A549 (cell line): Measurements from ENCODE around the gene HBA1. TPM values are rescaled to one million over a fixed set of nuclear protein-coding genes. Genes with fewer than 3 reads are reported as not detected.

ENCODE experiments used
- ATAC-seq, 2 experiments: fragments of 200-7000 bp in 1 of 2; fragments of >200 bp in 1 of 2; cut with Nextera tagmentation in 1 of 2; cut with Tn5 transposase in 1 of 2; 3 replicates each; pipeline versions ENCODE4 v1.8.0 to v1.9.1; 2018 to 2020; ENCODE audit warnings: mild to moderate bottlenecking in 1 of 2, moderate library complexity in 1 of 2
- CTCF ChIA-PET: fragments of 300-600 bp; sonication (Branson Sonifier 250); formaldehyde crosslinking; extraction: SDS; loops from one replicate; lab custom pipeline; 2021; ENCODE audit warnings: antibody characterized with exemption, inconsistent platforms; lab: Yijun Ruan, JAX
- POLR2A ChIA-PET: fragments of 350-600 bp; formaldehyde crosslinking; extraction: SDS; loops from one replicate; lab custom pipeline; 2021; ENCODE audit warnings: antibody characterized with exemption, inconsistent platforms; lab: Yijun Ruan, JAX
- DNase-seq, 2 experiments: peaks; one replicate each; pipeline versions ENCODE4 v3.0.0 to v3.0.0-alpha.2; 2011 to 2016; ENCODE audit warnings: low read depth in 1 of 2, low spot score in 1 of 2
- FAIRE-seq: peaks from 2 replicates; lab custom pipeline; 2011; peaks lifted over from hg19 to GRCh38; lab: Jason Lieb, UNC
- H3K27ac ChIP-seq, 2 experiments: fragments of >200 bp; sonication (Bioruptor Twin); formaldehyde crosslinking; 3 replicates each; pipeline ENCODE4 v1.5.1; 2016 to 2017
- H3K4me1 ChIP-seq: fragments of >200 bp; sonication (Bioruptor Twin); formaldehyde crosslinking; 3 replicates; pipeline ENCODE4 v1.6.1; 2016
- H3K4me2 ChIP-seq: fragments of >200 bp; sonication (Bioruptor Twin); formaldehyde crosslinking; 3 replicates; pipeline ENCODE4 v1.6.1; 2016
- H3K4me3 ChIP-seq: fragments of >200 bp; sonication (Bioruptor Twin); formaldehyde crosslinking; 3 replicates; pipeline ENCODE4 v1.5.1; 2016
- H3K9me3 ChIP-seq: fragments of >200 bp; sonication (Bioruptor Twin); formaldehyde crosslinking; 3 replicates; pipeline ENCODE4 v1.6.1; 2016
- CBX2 ChIP-seq: fragments of 200-600 bp; sonication (generic); IDR thresholded peaks from 2 replicates; pipeline ENCODE4 v1.6.1; 2016; ENCODE audit warnings: low read depth, mild to moderate bottlenecking, borderline replicate concordance
- CBX8 ChIP-seq: fragments of 200-600 bp; sonication (generic); IDR thresholded peaks from 2 replicates; pipeline ENCODE4 v1.6.1; 2016
- CHD2 ChIP-seq: fragments of 150-350 bp; IDR thresholded peaks from 2 replicates; pipeline ENCODE4 v1.6.1; 2014; ENCODE audit warnings: low read length; ENCODE audit not compliant: partially characterized antibody
- EHF ChIP-seq: fragments of 250-450 bp; sonication (Bioruptor Pico); IDR thresholded peaks from 2 replicates; pipeline ENCODE4 v1.5.0; 2020; ENCODE audit warnings: mild to moderate bottlenecking
- EHMT2 ChIP-seq: fragments of 200-600 bp; sonication (generic); IDR thresholded peaks from 2 replicates; pipeline ENCODE4 v1.6.1; 2016; ENCODE audit warnings: antibody characterized with exemption, low read depth, mild to moderate bottlenecking, moderate library complexity
- FOSB ChIP-seq: fragments of 250-450 bp; sonication (Bioruptor Pico); IDR thresholded peaks from 2 replicates; pipeline ENCODE4 v1.5.0; 2020; ENCODE audit warnings: mild to moderate bottlenecking, moderate library complexity
- FOXS1 ChIP-seq: fragments of 250-450 bp; sonication (Bioruptor Pico); IDR thresholded peaks from 2 replicates; pipeline ENCODE4 v1.5.0; 2020; ENCODE audit warnings: mild to moderate bottlenecking, moderate library complexity
- HEYL ChIP-seq: fragments of 250-450 bp; sonication (Bioruptor Pico); IDR thresholded peaks from 2 replicates; pipeline ENCODE4 v1.8.0; 2021; ENCODE audit warnings: mild to moderate bottlenecking, moderate library complexity
- HOXB5 ChIP-seq: fragments of 250-450 bp; sonication (Bioruptor Pico); IDR thresholded peaks from 2 replicates; pipeline ENCODE4 v1.5.0; 2020; ENCODE audit warnings: mild to moderate bottlenecking, moderate library complexity
- MAFK ChIP-seq: fragments of 450-650 bp; IDR thresholded peaks from 2 replicates; pipeline ENCODE4 v1.6.1; 2014; ENCODE audit not compliant: partially characterized antibody
- MAZ ChIP-seq: fragments of 150-350 bp; IDR thresholded peaks from 2 replicates; pipeline ENCODE4 v1.6.1; 2014; ENCODE audit warnings: antibody characterized with exemption, low read depth, low read length, borderline replicate concordance
- NFE2L2 ChIP-seq: fragments of 150-350 bp; conservative IDR thresholded peaks from 2 replicates; pipeline ENCODE4 v1.6.1; 2014; ENCODE audit warnings: low read length
- NPAS2 ChIP-seq: fragments of 250-450 bp; sonication (Bioruptor Pico); IDR thresholded peaks from 2 replicates; pipeline ENCODE4 v1.8.0; 2022; ENCODE audit warnings: mild to moderate bottlenecking, moderate library complexity, borderline replicate concordance
- ZC3H11A ChIP-seq: fragments of 450-650 bp; IDR thresholded peaks from 2 replicates; pipeline ENCODE4 v1.6.1; 2014; ENCODE audit warnings: antibody characterized with exemption, mild to moderate bottlenecking
- ZNF302 ChIP-seq: fragments of 250-450 bp; sonication (Bioruptor Pico); IDR thresholded peaks from 2 replicates; pipeline ENCODE4 v1.9.0; 2021; ENCODE audit warnings: inconsistent platforms, mild to moderate bottlenecking, moderate library complexity
- WGBS: methylation state at CpG from one replicate; pipeline ENCODE4 v1.1.6; 2017; ENCODE audit errors: missing lambda C conversion rate; 5-methylcytosine and 5-hydroxymethylcytosine counted together
- polyA plus RNA-seq, 4 experiments: library from polyadenylated mRNA; depleted of rRNA in 3 of 4; stranded (reverse); fragments of >200 nt; fragmentation: RNase III in 1 of 4; extraction: RNeasy Plus Mini Kit Qiagen cat#74134 plus additional on column Dnase treatment in 1 of 4; gene quantifications; 2 replicates in 3 of 4; 3 replicates in 1 of 4; pipeline ENCODE4 v1.2.3, GENCODE V29; 2011 to 2017
- TF ChIP-seq, protein P1 (sequence below): fragments of 200-600 bp; sonication (generic); IDR thresholded peaks from 2 replicates; pipeline ENCODE4 v1.6.1; 2016; ENCODE audit warnings: antibody characterized with exemption, mild to moderate bottlenecking, moderate library complexity
- TF ChIP-seq, protein P2 (sequence below): fragments of >200 bp; sonication (Bioruptor Twin); formaldehyde crosslinking; IDR thresholded peaks from 3 replicates; pipeline ENCODE4 v1.5.1; 2016
- TF ChIP-seq, protein P3 (sequence below): IDR thresholded peaks from 2 replicates; pipeline ENCODE4 v1.6.1; 2012
- TF ChIP-seq, protein P4 (sequence below): fragments of >200 bp; sonication (Bioruptor Twin); formaldehyde crosslinking; IDR thresholded peaks from 2 replicates; pipeline ENCODE4 v1.6.1; 2016
- TF ChIP-seq, protein P5 (sequence below): fragments of 250-450 bp; sonication (Bioruptor Pico); IDR thresholded peaks from 2 replicates; pipeline ENCODE4 v1.5.0; 2020; ENCODE audit warnings: low read depth, mild to moderate bottlenecking, moderate library complexity

The HBA1 gene
- polyA plus RNA-seq, 2 of the 4 experiments (the other 2 are of a cell fraction), result 0.58 TPM; not detected in 1

DNA sequence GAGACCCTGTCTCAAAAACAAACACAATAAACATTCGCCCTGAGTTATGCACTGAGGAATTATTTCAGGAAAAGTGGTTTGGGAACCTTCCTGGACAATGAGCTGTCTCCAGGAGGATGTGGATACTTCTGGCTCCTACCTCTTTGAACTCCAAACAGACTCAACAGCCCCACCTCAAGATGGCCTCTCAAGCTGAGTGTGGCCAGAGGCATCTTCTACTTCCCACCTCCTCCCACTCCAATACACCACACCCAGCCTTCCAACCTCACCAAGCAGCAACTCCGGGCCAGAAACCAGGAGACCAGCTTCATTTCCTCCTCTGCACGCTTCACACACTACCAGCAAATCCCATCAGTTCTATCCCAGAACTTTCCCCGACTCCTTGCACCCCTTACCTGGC is 15.4 kb downstream of the HBA1 start (continued):
- TF ChIP-seq, protein P1, sequence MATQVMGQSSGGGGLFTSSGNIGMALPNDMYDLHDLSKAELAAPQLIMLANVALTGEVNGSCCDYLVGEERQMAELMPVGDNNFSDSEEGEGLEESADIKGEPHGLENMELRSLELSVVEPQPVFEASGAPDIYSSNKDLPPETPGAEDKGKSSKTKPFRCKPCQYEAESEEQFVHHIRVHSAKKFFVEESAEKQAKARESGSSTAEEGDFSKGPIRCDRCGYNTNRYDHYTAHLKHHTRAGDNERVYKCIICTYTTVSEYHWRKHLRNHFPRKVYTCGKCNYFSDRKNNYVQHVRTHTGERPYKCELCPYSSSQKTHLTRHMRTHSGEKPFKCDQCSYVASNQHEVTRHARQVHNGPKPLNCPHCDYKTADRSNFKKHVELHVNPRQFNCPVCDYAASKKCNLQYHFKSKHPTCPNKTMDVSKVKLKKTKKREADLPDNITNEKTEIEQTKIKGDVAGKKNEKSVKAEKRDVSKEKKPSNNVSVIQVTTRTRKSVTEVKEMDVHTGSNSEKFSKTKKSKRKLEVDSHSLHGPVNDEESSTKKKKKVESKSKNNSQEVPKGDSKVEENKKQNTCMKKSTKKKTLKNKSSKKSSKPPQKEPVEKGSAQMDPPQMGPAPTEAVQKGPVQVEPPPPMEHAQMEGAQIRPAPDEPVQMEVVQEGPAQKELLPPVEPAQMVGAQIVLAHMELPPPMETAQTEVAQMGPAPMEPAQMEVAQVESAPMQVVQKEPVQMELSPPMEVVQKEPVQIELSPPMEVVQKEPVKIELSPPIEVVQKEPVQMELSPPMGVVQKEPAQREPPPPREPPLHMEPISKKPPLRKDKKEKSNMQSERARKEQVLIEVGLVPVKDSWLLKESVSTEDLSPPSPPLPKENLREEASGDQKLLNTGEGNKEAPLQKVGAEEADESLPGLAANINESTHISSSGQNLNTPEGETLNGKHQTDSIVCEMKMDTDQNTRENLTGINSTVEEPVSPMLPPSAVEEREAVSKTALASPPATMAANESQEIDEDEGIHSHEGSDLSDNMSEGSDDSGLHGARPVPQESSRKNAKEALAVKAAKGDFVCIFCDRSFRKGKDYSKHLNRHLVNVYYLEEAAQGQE, result no peak

DNA sequence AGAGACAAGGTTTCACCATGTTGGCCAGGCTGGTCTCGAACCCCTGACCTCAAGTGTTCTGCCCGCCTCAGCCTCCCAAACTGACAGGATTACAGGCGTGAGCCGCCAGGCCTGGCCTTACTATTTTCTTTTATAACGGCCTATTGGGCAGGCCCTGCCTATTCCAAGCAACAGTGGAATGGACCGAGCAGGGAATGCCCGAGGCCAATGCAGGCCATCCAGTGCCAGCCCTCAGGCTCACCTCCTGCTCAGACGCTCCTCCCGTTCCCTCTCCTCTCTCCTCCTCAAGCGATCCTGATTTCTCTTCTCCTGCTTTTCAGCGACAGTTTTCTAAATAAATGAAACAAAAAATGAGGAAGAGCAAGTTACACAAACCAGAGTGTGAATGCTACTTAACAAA is 16.2 kb downstream of the HBA1 start:
- whole genome bisulfite sequencing, result 93% methylated on average over 10 of the region's 11 CpGs
- H3K27ac ChIP-seq, result no peak overlapping the region
- no peak overlapping the region for H3K4me2 ChIP-seq
- ATAC-seq, result no peak
- no peak for FAIRE-seq
- H3K4me3 ChIP-seq, result no peak overlapping the region
- no peak for TF ChIP-seq EHMT2
- no peak for TF ChIP-seq NFE2L2
- no peak for TF ChIP-seq ZC3H11A
- no peak for TF ChIP-seq HOXB5 (CRISPR knock-in tag)
- no peak for TF ChIP-seq CBX2
- TF ChIP-seq CHD2, result no peak
- TF ChIP-seq, protein P2, sequence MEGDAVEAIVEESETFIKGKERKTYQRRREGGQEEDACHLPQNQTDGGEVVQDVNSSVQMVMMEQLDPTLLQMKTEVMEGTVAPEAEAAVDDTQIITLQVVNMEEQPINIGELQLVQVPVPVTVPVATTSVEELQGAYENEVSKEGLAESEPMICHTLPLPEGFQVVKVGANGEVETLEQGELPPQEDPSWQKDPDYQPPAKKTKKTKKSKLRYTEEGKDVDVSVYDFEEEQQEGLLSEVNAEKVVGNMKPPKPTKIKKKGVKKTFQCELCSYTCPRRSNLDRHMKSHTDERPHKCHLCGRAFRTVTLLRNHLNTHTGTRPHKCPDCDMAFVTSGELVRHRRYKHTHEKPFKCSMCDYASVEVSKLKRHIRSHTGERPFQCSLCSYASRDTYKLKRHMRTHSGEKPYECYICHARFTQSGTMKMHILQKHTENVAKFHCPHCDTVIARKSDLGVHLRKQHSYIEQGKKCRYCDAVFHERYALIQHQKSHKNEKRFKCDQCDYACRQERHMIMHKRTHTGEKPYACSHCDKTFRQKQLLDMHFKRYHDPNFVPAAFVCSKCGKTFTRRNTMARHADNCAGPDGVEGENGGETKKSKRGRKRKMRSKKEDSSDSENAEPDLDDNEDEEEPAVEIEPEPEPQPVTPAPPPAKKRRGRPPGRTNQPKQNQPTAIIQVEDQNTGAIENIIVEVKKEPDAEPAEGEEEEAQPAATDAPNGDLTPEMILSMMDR, result no peak
- no peak for TF ChIP-seq FOXS1 (CRISPR knock-in tag)
- TF ChIP-seq MAZ, result no peak
- TF ChIP-seq NPAS2 (CRISPR knock-in tag), result no peak
- no peak for TF ChIP-seq FOSB (CRISPR knock-in tag)
- TF ChIP-seq, protein P3, sequence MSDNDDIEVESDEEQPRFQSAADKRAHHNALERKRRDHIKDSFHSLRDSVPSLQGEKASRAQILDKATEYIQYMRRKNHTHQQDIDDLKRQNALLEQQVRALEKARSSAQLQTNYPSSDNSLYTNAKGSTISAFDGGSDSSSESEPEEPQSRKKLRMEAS, result no peak
- TF ChIP-seq, protein P4, sequence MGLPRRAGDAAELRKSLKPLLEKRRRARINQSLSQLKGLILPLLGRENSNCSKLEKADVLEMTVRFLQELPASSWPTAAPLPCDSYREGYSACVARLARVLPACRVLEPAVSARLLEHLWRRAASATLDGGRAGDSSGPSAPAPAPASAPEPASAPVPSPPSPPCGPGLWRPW, result no peak
- TF ChIP-seq, protein P5, sequence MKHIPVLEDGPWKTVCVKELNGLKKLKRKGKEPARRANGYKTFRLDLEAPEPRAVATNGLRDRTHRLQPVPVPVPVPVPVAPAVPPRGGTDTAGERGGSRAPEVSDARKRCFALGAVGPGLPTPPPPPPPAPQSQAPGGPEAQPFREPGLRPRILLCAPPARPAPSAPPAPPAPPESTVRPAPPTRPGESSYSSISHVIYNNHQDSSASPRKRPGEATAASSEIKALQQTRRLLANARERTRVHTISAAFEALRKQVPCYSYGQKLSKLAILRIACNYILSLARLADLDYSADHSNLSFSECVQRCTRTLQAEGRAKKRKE (CRISPR knock-in tag), result no peak
- no peak for TF ChIP-seq ZNF302 (CRISPR knock-in tag)
- TF ChIP-seq EHF (CRISPR knock-in tag), result no peak
- TF ChIP-seq MAFK, result no peak
- no peaks in the 10 kb centered on the region for H3K9me3 ChIP-seq
- no peaks in the 10 kb centered on the region for H3K4me1 ChIP-seq
- DNase-seq, result no peak
- ChIA-PET CTCF (interaction anchor here (1.7 to 5.9 kb wide), 4 partner anchors 11 to 170 kb away, joined by 5 to 54 read pairs (median 10); partner anchors contain the start of gene HBQ1), POLR2A (interaction anchor here (0.6 kb wide), 1 partner anchor 83 kb away, joined by 3 read pairs; no protein-coding TSS in a partner anchor)

DNA sequence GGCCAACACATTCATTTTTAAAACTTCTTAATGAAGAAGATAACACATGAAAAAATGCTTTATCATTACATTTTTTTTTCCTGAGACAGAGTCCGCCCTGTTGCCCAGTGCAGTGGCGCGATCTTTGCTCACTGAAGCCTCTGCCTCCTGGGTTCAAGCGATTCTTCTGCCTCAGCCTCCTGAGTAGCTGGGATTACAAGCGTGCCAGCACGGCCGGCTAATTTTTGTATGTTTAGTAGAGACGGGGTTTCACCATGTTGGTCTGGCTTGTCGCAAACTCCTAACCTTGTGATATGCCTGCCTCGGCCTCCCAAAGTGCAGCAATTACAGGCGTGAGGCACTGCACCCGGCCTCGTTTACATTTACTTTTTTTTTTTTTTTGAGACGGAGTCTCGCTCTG is 17.0 kb downstream of the HBA1 start:
- WGBS, result 94% methylated on average over 15 of the region's 15 CpGs
- ATAC-seq (no peak), DNase-seq (no peak), FAIRE-seq (no peak)
- H3K27ac ChIP-seq, result no peak overlapping the region
- H3K4me3 ChIP-seq, result no peak overlapping the region
- ChIA-PET POLR2A (no interaction called here), CTCF (interaction anchor here (1.1 to 5.9 kb wide), 5 partner anchors 8 to 169 kb away, joined by 3 to 54 read pairs (median 7); partner anchors contain the start of gene HBQ1)
- H3K4me2 ChIP-seq, result no peak overlapping the region
- no peaks in the 10 kb centered on the region for H3K4me1 ChIP-seq
- TF ChIP-seq CBX8 (no peak), EHF (CRISPR knock-in tag) (no peak), HEYL (CRISPR knock-in tag) (no peak)
- no peaks in the 10 kb centered on the region for H3K9me3 ChIP-seq
